Middle frontal gyrus (tissue), 1 donor: ENCODE results near the gene LRRC10B.

Experiments used
- DNase-seq: peaks from one replicate; pipeline ENCODE4 v3.0.0-alpha.2; 2015; ENCODE audit warnings: low spot score; ENCODE audit errors: extremely low spot score

LRRC10B gene

GRCh38 chr11:61544466-61544865 lies 35.9 kb downstream of the LRRC10B start:
- DNase-seq: no peak

DNA sequence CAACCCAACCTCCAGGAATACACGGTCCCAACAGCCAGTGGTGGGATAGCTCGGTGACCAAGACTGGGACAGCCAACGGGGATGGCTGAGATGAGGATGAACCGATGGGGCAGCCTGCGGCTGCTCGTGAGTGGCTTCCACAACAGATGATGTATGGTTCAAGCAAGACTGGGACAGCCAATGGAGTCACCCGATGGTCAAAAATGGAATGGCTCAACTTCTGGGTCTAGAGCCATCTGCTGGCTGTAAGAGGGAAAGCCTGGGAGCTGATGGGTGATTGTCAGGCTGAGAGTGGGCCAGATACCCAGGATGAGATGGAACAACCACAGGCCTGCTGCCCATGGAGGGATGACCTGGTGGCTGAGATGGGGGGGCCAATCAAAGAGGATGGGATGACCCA lies 36.8 kb downstream of the LRRC10B start:
- DNase-seq: no peak

- no peak for DNase-seq
Observed at GRCh38 chr11:61545921-61546320, 37.4 kb downstream of the LRRC10B start.

DNA sequence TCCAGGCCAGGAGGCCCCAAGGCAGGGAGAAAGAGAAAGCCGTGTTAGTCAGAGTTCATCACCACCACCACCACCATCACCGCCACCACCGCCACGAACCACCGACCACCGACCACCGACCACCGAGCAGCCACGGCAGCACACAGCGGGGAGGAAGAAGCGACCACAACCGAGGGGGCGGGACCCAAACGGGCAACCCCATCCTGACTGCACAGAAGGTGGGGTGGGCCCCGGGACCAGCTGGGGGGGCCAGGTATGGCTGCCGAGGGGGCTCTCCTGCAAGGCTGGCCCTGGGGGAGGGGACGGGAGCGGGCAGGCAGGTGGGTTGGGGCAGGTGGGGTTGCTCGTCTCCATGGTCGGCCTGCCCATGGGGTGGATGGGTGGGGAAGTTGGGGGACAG lies 38.1 kb downstream of the LRRC10B start:
- DNase-seq: no peak

DNA sequence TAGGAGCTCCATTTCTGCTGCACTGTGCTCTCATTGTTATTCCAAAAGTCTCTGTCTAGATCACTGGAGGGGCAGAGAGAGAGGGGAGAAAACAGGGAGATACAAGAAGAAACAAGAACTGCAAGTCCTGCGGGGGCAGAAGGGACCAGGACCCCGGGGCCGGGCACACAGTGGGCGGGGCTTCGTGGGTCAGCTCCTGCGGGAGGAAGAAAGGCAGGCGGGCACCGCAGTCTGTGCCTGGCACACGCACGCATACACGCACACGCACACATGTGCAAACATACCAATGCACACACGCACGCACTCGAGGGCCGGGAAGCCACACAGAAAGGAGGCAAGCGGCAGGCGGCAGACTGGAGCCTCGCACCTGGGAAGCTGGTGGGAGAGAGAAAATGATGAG lies 38.7 kb downstream of the LRRC10B start:
- DNase-seq: no peak

DNA sequence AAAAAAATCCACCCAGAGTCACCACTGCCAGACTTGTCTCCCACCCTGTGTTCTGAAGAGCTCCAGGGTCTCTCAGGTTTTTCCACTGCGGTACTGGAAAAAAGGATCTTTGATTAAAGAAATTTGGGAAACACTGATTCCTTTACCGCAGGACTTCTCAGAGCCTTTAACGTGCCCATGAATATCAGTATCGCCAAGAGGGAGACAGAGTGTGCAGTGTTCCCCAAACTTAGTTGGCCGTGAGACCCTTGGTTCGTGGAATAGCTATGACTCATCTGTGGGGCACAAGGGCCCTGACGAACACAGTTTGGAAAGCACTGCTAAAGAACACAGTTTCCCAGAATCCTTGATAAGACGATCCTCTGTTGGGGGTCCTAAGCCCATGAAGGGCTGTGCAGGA lies 40.6 kb downstream of the LRRC10B start:
- no peak for DNase-seq

DNA sequence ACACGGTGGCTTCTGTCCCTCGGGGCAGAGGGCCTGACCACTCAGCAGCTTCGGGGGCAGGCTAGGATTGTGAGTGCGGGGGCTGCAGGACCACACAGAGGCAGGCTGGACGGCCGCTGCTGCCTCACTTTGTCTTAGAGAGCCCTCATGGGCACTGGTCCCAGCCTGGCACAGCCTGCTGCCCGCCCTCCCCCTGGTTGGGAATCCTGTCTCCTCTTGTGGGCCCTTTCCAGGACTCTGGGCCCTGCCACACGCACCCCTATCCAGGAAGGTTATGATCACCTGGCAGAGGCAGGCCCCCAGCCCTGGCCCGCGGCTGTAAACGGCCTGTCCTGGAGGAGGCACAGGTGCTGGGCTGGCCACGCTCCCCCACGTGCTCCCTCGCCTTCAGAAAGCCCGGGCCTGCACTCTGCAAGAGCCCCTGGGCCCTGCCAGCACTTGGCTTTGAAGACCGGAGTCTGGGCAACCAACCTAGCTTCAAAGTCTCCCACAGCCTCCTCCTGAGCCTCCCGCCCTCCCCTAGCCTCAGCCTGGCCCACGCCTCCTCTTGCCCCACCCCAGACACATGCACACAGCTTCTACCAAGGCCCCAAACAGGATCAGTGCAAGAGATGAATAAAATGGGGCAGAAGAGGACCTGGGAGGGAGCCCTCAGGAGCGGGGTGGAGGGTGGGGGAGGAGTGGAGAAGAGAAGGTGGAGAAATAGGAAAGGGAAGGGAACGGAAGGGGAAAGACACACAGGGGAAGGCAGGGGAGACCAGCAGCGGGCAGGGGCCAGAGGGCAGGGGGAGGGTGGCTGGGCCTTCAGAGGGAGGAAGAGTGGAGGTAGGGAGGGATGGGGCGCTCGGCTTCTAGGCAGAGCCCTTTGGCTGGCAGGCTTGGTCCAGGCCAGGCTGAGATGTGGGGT lies 41.4 kb downstream of the LRRC10B start:
- no peak for DNase-seq

GRCh38 chr11:61550665-61551227 lies 42.2 kb downstream of the LRRC10B start:
- no peak for DNase-seq

GRCh38 chr11:61551634-61552033 lies 43.1 kb downstream of the LRRC10B start:
- DNase-seq: no peak

GRCh38 chr11:61552108-61552635 lies 43.6 kb downstream of the LRRC10B start:
- DNase-seq: no peak

DNA sequence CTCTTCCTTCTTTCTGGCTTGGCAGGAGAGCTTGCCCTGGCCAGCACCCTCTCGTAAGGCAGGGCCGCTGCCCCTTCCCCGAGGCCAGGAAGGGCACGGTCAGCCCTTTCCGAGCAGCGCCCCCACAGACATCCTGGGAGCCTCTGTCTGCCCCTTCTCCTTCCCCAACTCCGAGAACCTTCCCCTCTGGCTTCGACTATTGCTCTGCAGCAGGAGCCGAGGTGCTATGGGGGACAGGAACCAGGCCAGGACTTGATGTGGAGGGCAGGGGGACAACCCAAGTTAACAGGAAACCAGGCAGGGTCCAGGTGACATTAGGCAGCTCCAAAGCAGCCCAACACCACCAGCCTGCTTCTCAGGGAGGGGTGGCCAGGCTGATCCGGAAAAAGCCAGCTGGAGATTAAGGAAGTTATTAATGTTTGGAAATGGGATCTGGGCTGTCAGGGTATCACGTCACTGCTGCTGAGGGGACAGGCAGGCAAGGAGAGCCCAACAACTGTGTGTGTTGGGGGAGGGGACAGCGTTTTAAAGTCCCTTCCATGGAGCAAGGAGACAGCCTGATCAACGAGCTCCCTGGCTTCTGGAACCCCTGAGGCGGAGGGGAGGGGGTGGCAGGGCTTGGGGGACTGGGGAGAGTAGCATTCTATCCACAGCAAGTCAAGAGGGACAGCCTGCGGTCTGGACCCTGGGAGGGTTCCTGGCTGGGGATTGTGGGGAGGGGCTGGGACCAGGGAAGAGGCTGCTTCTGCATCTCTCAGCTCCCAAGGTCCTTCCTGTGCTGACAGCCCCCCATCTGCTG lies 45.0 kb downstream of the LRRC10B start:
- DNase-seq: no peak

DNA sequence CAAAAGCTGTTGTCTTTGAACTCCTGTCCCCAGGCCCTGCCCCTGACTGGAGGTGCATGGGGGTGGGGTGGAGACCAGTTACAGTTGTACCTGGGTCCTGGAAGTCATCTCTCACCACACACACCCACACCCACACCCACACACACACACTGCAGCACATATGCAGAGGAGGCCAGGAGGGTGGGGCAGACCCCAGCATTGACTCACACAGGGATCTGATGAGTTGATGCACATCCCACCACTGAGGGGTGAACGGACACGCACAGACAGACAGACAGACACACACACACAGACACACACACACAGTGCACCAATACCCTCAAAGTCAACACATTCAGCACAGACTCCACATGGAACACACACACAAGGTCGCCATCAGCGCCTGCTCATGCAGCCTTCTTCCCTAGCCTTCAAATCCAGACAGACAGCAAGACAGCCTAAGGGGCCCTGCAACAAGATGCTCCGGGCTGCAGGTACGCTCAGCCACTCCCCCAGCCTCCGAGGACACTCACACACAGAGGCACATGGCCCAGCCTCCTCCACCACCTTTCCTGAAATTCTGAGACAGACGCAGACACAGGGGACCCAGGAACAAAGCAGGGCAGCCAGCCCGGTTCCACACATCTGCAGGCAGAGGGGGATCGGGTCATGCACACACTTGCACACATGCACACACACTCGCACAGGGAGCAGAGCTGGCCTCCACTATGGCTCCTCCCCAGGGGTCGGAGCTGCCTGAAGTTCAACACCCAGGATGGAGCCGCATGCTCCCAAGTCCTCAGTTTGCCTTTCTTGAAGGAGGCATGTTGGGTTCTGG lies 45.8 kb downstream of the LRRC10B start:
- DNase-seq: no peak

- DNase-seq: no peak
Observed at GRCh38 chr11:61555051-61555969, 46.8 kb downstream of the LRRC10B start.

DNA sequence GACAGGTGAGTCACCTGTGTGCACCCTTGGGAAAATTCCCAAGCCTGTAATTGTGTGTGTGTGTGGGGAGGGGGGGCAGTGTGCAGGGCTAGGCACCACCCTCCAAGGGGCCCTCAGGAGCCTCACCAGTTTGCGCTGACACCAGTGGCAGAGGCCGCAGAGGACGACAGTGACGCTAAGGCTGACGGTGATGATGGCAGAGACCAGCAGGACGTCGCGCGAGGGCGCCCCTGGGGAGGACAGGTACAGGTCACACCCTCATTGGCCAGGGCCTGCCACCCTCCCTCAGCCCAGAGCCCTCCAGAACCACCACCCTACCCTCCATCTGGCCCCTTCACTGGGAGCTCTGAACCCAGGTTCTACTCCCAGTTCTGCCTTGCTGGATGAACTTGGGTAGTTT lies 47.4 kb downstream of the LRRC10B start:
- DNase-seq: no peak

- no peak for DNase-seq
Observed at GRCh38 chr11:61556621-61557020, 48.1 kb downstream of the LRRC10B start.
